HG03095 (cell line): ENCODE measurements around the gene ZNF800.

ENCODE experiments used
- ATAC-seq: cut with Tn5 transposase; IDR thresholded peaks from one replicate; pipeline ENCODE4 v1.9.1; 2021; ENCODE audit warnings: moderate library complexity; ENCODE audit not compliant: unreplicated experiment

Gene ZNF800

DNA sequence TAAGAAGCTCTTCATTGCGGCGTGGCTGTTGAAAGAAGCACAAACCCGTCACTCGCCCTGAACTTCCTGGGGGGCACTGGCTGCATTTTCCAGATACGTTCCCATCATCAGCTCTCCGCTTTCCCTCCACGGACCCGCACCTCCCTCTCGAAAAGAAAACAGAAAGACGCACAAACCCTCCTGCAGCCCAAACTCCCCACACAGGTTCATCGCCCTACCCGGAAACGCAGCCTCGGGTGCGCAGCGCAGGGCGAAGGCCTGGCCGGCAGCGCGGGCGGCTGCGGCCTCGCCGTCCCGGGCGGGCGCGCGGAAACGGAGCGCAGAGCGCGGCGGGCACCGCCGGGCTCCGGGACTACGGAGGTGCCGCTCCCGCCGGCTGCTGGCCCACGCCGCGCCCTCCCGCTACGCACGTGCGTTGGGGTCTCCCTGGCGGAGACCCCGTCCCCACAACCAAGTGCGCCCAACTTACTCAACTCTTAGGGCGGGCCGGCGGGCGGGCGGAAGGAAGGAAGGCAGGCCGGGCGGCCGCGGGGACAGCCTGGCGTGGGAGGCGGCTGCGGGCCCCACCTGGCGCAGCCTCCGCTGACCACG, 822 bp downstream of the ZNF800 start:
- ATAC-seq: peak; percentile 39

DNA sequence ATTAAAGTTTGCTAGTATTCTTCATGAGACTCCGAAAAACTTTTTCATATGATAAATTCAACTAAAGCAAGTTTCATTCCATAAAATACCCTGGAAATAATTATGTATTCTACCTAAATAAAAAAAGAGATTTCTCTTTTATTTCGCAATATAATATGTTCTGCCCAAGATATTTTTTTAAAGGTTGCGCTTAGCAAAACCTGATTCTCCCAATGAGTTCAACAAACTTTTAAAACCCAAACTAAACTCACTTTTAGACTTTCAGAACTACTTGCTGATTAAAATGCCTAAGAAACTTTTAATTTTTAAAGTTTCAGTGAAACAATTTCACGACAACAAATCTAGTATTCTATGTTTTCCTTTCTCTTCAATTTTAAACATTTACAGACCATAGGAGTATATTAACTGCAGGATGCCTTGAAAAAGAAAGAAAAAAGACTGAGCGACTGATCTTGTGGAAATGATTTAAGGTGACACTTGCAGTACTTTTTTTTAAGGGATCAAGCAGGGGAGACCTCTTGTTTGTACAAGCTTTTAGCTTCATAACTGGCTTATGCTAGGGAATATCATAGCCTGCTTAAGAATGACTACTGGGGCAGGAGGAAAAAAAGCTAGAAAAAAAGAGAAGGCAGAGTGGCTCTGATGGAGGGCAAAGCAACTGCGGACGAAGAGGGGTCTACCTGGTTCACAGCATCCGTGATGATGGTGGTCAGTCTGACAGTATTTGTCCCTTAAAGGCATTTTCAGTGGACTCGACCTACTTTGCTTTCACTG, 1.5 kb downstream of the ZNF800 start:
- ATAC-seq: no peak

DNA sequence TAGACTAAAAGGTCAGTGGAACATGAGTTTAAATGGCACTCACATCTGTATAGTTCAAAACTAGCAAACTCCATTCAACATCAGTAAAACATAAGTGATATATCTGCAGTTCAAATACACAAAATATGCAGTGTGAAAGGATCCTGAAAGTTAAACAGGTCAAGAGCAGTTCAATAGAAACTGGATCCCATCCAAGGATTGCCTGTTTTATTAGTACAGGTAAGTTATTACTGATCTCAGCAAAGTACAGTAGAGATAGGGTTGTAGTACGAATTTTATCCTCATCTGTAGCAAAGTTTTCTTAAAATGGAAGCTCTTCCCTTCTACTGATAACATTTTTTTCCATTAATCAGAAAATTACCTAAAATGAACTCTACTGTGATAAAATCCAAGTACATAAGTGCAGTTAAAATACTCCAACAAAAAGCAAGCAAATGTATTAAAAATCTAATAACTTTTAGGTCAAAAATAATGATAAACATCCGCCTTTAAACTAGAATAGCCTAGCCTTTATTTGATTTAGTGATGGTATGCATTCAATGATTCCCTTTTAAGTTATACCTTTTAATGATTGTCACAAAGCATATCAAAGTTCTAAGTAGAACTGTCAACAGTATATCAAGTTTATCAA, 2.2 kb downstream of the ZNF800 start:
- ATAC-seq: no peak

DNA sequence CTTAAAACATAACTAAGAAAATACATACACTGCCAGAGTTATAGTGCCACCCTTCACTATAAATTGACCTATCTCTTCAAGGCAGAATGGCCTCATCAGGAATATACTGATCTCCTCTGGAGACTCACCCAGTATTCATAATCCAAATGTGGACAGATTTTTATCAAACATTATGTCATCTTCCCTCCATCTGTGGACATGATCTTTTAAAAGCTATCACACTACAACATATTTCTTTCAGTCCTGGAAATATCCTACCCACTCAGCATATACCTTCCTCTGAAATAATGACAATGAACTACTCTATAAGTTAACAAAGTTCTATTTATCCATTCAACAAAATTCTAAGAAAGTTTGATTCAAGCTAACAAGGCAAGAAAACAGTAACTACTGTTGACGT, 3.2 kb downstream of the ZNF800 start:
- ATAC-seq: no peak

DNA sequence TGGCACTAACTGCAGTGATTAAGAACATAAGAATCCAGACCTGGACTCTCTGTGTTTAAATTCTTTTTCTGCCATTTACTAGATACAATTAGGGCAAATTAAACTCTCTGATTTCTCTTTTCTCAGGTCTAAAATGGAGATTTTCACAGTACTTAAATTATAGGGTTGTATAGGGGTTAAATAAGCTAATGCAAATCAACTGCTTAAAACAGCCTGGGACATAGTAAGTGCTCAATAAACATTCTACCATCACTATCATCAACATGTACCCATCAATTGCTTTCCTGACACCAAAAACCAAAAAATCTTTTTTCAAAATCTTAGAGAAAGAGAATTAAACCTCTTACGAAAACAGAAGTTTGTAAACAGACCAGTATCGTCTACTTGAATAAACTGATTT, 4.5 kb downstream of the ZNF800 start:
- no peak for ATAC-seq

DNA sequence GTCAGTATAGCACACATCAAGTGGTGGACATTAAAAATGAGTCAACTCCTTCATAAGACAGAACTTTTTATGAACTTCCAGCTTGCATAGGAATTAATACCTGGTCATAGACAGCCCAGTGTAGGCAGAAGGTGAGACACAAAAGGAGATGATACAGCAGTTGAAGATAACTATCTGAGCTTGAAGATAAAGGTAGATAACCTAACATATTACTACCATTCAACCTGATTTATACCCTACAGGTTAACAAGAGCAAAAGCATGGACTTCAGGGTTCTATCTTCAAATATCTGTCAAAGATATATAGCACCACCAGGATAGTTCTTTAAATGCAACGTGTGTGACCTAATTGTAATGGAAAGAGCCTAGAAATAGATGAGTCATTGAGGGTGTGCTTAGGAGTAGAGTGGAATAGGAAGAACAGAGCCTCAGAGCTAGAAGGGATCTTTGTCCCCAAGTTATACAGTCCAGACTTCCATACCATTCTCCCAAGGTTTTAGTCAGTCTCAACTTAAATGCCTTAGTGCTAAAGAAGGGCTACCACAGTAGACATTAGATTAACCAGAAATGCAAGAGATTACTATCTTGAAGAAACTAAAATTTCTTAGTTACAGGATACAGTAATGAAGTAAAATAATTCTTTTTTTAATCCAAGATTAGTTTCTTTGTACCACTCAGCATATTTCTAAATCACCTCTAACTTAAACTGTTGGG, 9.2 kb downstream of the ZNF800 start:
- no peak for ATAC-seq

DNA sequence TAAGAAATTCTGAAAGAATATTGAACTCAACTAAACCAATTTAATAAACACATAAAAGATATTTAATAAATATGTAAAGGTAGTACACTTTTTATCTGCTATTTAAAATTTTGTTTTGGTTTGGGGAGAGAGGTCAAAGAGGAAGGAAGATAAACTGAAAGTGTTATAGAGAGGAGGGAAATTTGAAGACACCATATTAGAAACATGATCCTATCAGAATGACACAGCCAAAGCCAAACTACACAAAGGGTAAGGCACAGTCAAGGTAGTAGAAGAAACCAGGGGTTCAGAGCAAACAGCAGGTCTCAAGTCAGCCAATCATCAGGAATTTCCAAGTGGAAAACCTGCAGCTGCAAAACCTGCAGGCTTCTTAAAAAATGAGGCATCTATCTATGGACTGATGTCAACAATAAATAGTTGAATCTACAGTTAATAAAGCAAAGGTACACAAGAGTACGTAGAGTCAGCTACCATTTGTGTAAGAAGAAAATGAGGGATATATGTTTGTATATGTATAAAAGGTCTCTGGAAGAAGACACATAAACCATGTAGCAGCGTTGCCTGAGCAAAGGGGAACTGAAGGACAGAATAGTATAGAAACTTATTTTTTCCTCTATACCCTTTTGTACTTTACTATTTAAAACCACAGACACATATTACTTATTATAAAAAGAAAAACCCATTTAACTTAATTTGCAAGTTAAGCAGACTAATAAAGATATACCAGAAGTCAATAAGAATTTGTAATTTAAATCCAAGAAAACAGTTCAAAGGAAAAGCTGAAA, 10.0 kb downstream of the ZNF800 start:
- ATAC-seq: no peak

DNA sequence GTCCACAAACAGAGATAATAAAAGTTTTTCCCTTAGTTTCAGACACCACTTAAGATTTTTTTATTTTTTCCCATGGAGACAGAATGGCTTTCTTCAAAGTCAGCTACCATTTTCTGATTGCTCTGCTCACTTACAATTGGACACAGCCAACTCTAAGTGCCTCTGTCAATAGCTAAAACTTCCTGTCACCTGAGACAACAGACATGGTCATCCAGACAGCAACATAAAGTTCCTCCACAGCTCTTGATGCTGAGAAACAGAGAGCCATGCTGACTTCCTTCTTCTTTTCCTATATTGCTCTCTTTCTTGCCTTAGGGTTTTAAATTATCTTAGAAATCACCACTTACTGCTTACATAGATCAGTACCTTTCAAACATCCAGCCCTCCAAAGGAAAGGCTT, 12.0 kb downstream of the ZNF800 start:
- ATAC-seq: no peak

DNA sequence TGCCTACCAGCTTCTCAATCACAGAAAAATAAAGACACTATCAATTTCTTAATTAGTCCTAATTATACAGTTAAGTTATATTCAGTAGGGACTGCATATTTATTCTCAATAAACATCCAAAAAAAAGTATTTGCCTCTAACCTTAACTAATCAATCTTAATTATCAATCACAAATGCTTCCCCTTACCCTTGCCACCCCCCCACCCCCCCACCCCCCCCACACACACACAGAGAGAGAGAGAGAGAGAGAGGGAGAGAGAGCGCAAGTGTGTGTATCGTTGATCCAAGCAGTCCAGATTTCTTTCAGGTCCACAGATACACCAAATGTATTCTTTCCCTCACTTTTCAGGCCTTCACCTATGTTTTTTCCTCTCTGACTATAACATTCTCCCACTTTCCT, 12.9 kb downstream of the ZNF800 start:
- ATAC-seq: no peak

DNA sequence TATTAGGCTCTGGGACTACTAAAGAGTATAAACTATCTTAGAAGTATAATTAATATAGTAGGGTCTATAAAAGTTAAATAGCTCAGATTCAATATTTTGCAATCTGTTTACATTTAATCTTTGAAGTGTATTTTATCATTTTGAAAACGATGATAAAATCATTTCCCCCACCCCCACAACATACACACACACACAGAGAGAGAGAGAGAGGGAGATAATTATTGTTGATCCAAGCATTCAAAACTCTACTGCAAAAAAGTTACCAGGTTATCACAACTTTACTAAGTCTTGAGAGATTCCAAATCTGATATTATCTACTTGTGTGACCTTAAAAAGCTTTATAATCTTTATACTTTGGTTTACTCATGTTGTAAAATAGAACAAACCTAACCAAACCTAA, 14.0 kb downstream of the ZNF800 start:
- no peak for ATAC-seq

DNA sequence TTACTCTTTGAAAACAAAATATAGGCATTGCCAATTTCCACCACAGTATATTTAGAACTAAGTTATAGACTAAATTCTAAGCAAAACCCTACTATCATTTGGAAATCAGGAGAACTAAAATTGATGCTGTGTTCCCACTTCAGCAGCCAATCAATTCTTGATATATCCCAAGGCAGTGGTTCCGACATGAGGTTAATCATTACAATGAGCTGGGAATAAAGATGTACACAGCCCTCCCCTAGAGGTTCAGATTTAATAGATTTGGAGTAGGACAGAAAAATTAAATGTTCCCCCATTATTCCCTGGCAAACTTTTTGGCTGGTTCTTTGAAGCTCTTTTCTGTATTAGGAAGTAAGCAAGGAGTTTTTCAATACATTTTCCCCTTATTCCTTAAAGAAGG, 15.1 kb downstream of the ZNF800 start:
- no peak for ATAC-seq

DNA sequence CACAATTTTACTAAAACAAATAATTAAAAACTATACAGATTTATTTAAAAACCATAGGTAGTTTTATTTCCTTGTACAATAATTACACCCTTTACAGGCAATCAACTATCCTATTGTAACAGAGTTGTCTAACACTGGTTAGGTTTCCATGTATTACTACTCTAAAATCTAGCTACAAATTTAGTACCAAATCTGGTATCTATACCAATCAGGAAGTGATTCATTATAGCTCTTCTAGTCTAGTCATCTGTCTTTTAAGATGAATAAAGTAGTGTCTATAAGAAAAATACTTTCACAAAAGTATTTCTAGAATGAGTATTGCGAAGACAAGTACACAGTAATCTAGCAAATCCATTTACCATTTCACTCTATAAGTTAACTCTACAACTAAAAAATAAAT, 16.9 kb downstream of the ZNF800 start:
- no peak for ATAC-seq

DNA sequence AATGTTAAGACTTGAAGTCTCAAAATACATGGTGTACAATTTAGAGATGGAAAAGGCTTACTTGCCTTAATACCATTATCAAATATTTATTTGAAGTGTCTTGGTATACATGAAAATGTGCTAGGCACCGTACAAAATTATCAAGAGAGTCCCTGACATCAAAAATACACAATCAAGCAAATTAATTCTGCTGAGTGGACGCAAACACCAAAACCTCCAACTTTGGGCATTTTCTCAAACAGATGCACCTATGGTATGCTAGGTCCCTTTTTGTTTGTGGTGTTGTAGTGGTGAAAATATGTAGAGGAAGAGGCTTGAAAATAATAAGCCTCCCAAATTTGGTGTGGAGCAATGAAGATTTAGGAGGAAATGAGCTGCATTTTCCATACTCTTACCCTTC, 24.8 kb downstream of the ZNF800 start:
- ATAC-seq: no peak

DNA sequence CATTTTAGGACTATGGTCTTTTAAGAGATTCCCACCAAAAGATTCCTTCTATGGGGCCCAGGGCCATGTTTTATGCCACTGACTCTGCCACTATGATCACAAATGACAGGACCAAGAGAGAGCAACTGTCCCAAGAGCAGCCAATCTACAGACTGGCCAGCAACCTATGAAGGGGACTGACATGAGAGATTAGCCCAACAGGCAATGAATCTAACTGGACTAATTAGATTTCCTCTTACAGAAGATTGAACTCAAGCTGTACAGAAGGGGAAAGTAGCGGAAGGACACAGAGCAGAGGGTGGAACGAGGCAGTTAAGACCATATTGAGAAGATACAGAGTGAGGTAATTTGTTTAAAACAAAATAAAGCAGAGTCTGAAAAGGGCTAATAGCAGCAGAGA, 25.8 kb downstream of the ZNF800 start:
- ATAC-seq: no peak

DNA sequence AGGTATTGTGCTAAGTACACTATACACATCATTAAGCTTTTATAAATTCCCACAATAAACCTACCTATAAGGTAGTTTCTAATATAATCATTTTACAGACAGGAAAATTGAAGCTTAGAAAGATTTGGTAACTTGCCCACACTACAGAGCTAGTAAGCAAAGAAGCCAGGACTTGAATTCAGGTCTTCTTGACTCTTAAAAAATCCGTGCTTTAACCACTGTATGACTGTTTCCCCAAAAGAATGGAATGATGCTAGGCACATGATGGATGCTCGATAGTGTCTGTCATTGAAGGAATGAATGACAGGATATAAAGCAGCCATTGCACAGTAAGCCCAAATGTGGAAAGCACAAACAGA, 26.6 kb downstream of the ZNF800 start:
- no peak for ATAC-seq

DNA sequence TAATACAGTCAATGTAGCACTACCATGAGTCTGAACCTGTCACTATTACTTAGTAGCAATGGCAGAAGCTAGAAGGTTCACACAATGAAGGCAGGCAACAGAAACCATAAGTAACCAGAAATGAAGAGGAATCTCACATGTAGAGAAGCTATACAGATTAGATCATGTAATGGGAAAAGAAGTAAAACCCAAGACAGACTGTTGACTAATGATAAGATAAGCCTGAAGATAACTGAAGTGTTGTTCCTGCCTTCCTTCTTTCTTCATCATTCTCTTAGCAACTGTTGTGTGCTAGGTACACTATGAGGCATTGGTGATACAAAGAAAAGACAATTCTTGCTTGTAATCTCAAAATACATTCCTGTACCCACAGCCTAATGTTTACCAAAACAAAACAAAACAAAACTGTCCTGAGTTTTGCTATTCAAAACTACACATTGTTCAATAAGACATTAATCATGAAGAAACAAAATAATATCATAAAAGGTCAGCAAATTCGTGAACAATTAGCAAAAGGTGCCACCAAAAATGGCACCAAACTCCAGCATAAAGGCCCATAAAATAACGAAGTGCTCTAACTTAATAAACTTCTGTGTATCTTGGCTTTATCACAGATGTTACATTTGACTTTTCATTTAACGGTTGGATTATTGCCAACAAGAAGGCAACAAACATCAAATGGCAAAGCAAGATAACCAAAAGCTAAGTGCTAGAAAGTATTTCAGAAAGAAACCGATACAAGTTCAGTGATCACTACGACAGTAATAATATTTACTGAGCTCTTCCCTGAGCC, 27.1 kb downstream of the ZNF800 start:
- ATAC-seq: no peak

DNA sequence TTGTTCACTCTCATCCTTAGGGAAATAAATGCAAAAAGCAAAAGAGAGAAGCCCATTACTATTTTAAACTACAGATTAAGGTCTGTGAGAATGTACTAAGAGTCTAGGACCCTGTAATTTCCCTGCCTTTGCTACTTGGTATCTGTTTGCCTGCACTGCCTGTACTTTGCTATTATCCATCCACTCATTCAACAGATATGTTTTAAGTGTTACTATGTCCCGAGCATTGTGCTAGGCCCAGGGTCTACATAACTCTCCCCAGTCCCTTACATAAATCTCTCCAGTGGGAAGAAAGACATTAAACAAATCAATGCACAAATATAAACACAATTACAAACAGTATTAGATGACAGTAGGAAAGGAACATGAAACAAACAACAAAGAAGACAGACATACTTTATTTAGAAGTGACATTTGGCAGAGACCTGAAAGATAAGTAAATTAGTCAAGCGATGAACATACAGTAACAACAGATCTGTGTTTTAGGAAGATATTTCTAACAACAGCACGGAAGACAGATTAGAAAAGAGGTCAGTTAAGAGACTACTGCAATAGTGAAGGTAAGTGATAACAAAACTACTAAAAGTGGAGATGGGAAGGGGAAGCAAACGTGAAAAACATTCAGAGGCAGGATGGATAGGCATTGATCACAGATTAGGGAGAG, 30.0 kb downstream of the ZNF800 start:
- no peak for ATAC-seq

DNA sequence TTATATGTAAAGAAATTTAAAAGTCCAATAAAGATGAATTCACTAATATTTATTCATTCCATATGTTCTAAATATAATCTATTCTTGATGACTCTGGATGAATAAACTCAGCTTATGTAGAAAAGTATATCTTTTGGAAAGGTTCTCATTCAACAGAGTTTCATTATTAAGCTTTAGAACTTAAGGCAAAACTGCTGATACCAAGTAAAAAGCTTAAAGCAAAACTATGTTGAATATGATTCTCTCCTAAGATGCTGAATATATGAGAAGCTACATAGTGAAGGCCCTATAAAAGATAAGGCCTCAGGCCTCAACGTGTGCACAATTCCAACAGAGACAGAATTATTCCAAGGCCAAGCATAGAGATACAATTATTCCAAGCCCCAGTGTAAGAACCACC, 30.8 kb downstream of the ZNF800 start:
- ATAC-seq: no peak

DNA sequence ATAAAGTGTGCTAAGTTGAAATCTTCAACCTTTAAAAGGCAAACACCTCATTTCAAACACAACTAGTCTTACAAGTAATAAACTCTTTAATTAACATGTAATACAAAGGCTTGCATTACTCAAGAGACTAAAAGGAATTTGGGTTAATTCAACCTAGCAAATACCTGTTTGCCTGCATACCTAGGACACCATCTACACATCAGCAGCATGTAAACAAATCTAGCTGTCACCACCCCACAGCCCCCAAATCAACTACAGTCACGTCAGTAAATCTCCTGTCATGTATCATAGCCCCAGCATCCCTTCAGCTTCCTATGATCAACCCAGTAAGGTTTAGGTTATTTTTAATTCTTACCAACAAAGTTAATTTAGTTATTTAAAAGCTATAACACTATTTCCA, 33.5 kb downstream of the ZNF800 start:
- no peak for ATAC-seq

DNA sequence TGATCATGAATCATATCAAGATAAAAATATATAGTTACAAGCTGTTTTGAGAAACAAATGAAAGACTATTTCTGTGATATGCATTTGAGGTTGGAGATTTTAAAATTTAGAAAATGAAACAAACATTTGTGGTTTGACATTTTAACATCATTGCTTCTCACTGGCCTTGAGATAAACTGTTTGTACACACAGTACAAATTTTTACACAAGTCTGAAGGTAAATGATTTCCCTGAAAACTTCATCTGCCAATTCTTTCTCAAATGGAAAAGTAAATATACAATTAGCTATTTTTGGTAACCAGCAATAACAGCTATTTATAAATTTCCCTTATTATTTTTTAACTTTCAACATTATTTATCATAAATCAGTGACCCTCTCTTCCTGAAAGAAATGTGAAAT, 38.6 kb downstream of the ZNF800 start:
- ATAC-seq: no peak
